A549 (cell line): ENCODE data around the gene TRMT2A. TPM values are rescaled to one million over a fixed set of nuclear protein-coding genes. Genes with fewer than 3 reads are reported as not detected.

Experiments
- ATOH8 ChIP-seq: fragments of 250-450 bp; sonication (Bioruptor Pico); IDR thresholded peaks from 2 replicates; pipeline ENCODE4 v1.5.0; 2020; ENCODE audit warnings: low read depth, mild to moderate bottlenecking, moderate library complexity
- BHLHE40 ChIP-seq: IDR thresholded peaks from 2 replicates; pipeline ENCODE4 v1.6.1; 2012; ENCODE audit warnings: low read depth, low read length, inconsistent platforms
- CBX2 ChIP-seq: fragments of 200-600 bp; sonication (generic); IDR thresholded peaks from 2 replicates; pipeline ENCODE4 v1.6.1; 2016; ENCODE audit warnings: low read depth, mild to moderate bottlenecking, borderline replicate concordance
- CHD4 ChIP-seq: fragments of 200-600 bp; sonication (generic); IDR thresholded peaks from 2 replicates; pipeline ENCODE4 v1.6.1; 2016; ENCODE audit warnings: antibody characterized with exemption, mild to moderate bottlenecking, borderline replicate concordance
- CTCF ChIP-seq: fragments of >200 bp; sonication (Bioruptor Twin); formaldehyde crosslinking; IDR thresholded peaks from 3 replicates; pipeline ENCODE4 v1.5.1; 2016
- ELK1 ChIP-seq: fragments of 150-350 bp; IDR thresholded peaks from 2 replicates; pipeline ENCODE4 v1.6.1; 2014; ENCODE audit warnings: low read depth, mild to moderate bottlenecking, low read length
- EP300 ChIP-seq, 2 experiments: fragments of >200 bp; sonication (Bioruptor Twin); formaldehyde crosslinking; IDR thresholded peaks; 2 replicates in 1 of 2; 3 replicates in 1 of 2; pipeline ENCODE4 v1.6.1; 2016 to 2017
- ESRRA ChIP-seq: fragments of 150-350 bp; IDR thresholded peaks from 2 replicates; pipeline ENCODE4 v1.6.1; 2014; ENCODE audit warnings: mild to moderate bottlenecking, low read length, borderline replicate concordance
- FOSB ChIP-seq: fragments of 250-450 bp; sonication (Bioruptor Pico); IDR thresholded peaks from 2 replicates; pipeline ENCODE4 v1.5.0; 2020; ENCODE audit warnings: mild to moderate bottlenecking, moderate library complexity
- FOSL2 ChIP-seq, 2 experiments: fragments of 450-650 bp in 1 of 2; fragments of >200 bp in 1 of 2; sonication (Bioruptor Twin) in 1 of 2; formaldehyde crosslinking; IDR thresholded peaks; 2 replicates each; pipeline versions ENCODE4 v1.5.0 to v1.6.1; 2016 to 2020; ENCODE audit warnings: mild to moderate bottlenecking in 1 of 2, moderate library complexity in 1 of 2
- HES2 ChIP-seq: fragments of >200 bp; sonication (Bioruptor Twin); formaldehyde crosslinking; IDR thresholded peaks from 2 replicates; pipeline ENCODE4 v1.6.1; 2016
- KDM1A ChIP-seq: fragments of 200-600 bp; sonication (generic); IDR thresholded peaks from 2 replicates; pipeline ENCODE4 v1.6.1; 2016; ENCODE audit warnings: low read depth, mild to moderate bottlenecking
- MAFK ChIP-seq: fragments of 450-650 bp; IDR thresholded peaks from 2 replicates; pipeline ENCODE4 v1.6.1; 2014; ENCODE audit not compliant: partially characterized antibody
- NPAS2 ChIP-seq: fragments of 250-450 bp; sonication (Bioruptor Pico); IDR thresholded peaks from 2 replicates; pipeline ENCODE4 v1.8.0; 2022; ENCODE audit warnings: mild to moderate bottlenecking, moderate library complexity, borderline replicate concordance
- PHF8 ChIP-seq: fragments of 200-600 bp; sonication (generic); IDR thresholded peaks from 2 replicates; pipeline ENCODE4 v1.6.1; 2016; ENCODE audit warnings: low read depth, mild to moderate bottlenecking, antibody characterized with exemption, moderate library complexity, borderline replicate concordance
- POLR2A ChIP-seq: IDR thresholded peaks from 2 replicates; pipeline ENCODE4 v1.6.1; 2012; ENCODE audit warnings: mild to moderate bottlenecking, low read length
- RCOR1 ChIP-seq: fragments of 150-350 bp; IDR thresholded peaks from 2 replicates; pipeline ENCODE4 v1.6.1; 2014; ENCODE audit warnings: antibody characterized with exemption, low read length, low read depth
- REST ChIP-seq: fragments of 200-600 bp; sonication (generic); IDR thresholded peaks from 2 replicates; pipeline ENCODE4 v1.6.1; 2016; ENCODE audit warnings: antibody characterized with exemption, mild to moderate bottlenecking, moderate library complexity
- RNF2 ChIP-seq: fragments of 200-600 bp; sonication (generic); IDR thresholded peaks from 2 replicates; pipeline ENCODE4 v1.6.1; 2016; ENCODE audit warnings: low read depth, mild to moderate bottlenecking, antibody characterized with exemption, moderate library complexity, borderline replicate concordance
- TFCP2L1 ChIP-seq: fragments of 250-450 bp; sonication (Bioruptor Pico); IDR thresholded peaks from 2 replicates; pipeline ENCODE4 v1.5.0; 2021; ENCODE audit warnings: mild to moderate bottlenecking
- ZFP36 ChIP-seq: fragments of 450-650 bp; IDR thresholded peaks from 2 replicates; pipeline ENCODE4 v1.6.1; 2014; ENCODE audit warnings: borderline replicate concordance; ENCODE audit not compliant: partially characterized antibody
- polyA plus RNA-seq, 4 experiments: library from polyadenylated mRNA; depleted of rRNA in 3 of 4; stranded (reverse); fragments of >200 nt; fragmentation: RNase III in 1 of 4; extraction: RNeasy Plus Mini Kit Qiagen cat#74134 plus additional on column Dnase treatment in 1 of 4; gene quantifications; 2 replicates in 3 of 4; 3 replicates in 1 of 4; pipeline ENCODE4 v1.2.3, GENCODE V29; 2011 to 2017

The TRMT2A gene
- polyA plus RNA-seq, 2 of the 4 experiments (the other 2 are of a cell fraction): 12.3 to 28.8 TPM

- TF ChIP-seq CTCF (no peak), CBX2 (no peak), RNF2 (no peak), ESRRA (no peak), POLR2A (peak; percentile 92), KDM1A (no peak), CHD4 (no peak), PHF8 (peak; percentile 65; the same call in 1 of the 2 replicates), ELK1 (no peak), HES2 (no peak), TFCP2L1 (CRISPR knock-in tag) (no peak; the same call in 1 of the 2 replicates), REST (peak; percentile 46; the same call in 1 of the 2 replicates), RCOR1 (no peak), MAFK (no peak), NPAS2 (CRISPR knock-in tag) (0 out of 2 replicates have a peak, but pooled peaks have one; percentile 4), BHLHE40 (no peak), ZFP36 (no peak), ATOH8 (CRISPR knock-in tag) (0 out of 2 replicates have a peak, but pooled peaks have one; percentile 25), EP300 (IDR thresholded peaks at IDR 0.05) (no peak), FOSL2 (IDR thresholded peaks at IDR 0.05) (no peak), FOSL2 (CRISPR knock-in tag; IDR thresholded peaks at IDR 0.05) (no peak), FOSB (CRISPR knock-in tag) (no peak)
Observed at GRCh38 chr22:20079745-20080444, 37.1 kb downstream of the TRMT2A start, which contains the start of gene DGCR8 (continued).
